CD4-positive, alpha-beta T cell treated with Interleukin-21 for 1 hour (primary cell): Measurements from ENCODE around the gene LPCAT4.
"Not testable (repeated sequence)": the region's sequence is repeated elsewhere in the genome, so short reads cannot be mapped to it uniquely, and the experiment has no call there.

ENCODE experiments used
- DNase-seq: peaks from one replicate; pipeline ENCODE4 v3.0.0-alpha.2; 2020

LPCAT4 gene, protein sequence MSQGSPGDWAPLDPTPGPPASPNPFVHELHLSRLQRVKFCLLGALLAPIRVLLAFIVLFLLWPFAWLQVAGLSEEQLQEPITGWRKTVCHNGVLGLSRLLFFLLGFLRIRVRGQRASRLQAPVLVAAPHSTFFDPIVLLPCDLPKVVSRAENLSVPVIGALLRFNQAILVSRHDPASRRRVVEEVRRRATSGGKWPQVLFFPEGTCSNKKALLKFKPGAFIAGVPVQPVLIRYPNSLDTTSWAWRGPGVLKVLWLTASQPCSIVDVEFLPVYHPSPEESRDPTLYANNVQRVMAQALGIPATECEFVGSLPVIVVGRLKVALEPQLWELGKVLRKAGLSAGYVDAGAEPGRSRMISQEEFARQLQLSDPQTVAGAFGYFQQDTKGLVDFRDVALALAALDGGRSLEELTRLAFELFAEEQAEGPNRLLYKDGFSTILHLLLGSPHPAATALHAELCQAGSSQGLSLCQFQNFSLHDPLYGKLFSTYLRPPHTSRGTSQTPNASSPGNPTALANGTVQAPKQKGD

GRCh38 chr15:34367101-34368081, at the start of gene LPCAT4:
TSS of gene LPCAT4 (minus strand) at chr15:34367196. CDS start at chr15:34367100, 96 bp downstream.
- DNase-seq = peak; percentile 91

DNA sequence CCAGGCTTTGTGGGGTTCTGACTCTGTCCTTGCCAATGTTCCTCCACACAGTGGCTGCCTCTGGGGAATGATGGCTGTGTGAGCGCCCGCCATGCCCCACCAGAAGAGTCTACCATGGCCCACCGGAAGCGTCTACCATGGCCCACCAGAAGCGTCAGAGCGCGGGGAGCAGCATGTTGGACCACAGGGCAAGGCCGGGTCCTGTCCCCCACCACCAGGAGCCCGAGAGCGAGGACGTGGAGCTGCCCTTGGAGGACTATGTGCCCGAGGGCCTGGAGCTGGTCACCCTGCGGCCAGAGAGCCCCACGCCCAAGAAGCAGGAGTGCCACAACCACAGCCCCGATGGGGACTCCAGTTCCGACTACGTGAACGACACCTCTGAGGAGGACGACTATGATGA, 42.5 kb upstream of the LPCAT4 start:
- DNase-seq = not testable (repeated sequence)

DNA sequence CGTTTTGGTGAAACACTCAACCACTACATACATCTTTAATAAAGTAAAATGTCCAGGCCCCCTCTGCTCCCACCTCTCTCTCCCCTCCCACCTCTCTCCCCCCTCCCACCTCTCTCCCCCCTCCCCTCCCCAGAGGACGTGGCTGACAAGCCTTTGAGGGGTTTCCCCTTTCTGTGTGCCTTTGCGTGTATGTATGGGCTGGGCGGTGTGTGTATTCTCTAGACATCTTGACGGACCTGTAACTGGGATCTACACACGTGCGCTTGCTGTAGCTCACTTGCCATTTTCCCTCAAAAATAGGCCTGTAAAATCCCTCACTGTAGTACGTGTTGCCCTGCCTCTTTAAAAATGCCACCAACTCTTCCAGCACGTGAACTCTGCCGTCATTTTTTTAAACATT, 42.0 kb upstream of the LPCAT4 start:
- DNase-seq = not testable (repeated sequence)

DNA sequence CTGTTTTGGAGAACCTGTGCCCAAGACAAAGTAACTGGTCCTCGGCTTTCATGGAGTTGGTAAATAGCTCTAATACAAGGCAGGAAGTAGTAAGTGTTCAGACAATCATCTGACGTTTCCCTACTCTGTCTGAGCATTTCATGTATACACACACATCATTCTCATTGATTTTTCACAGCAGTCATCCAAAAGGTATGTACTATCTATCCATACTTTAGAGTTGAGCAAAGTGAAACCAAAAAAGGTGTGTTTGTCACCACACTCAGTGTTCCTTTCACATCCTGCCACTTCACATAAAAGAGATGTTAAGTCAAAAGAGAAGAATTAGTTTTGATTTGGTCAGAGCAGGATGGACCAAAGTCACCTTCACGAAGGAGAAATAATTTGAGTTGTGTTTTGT, 36.9 kb upstream of the LPCAT4 start:
- not testable (repeated sequence) for DNase-seq

DNA sequence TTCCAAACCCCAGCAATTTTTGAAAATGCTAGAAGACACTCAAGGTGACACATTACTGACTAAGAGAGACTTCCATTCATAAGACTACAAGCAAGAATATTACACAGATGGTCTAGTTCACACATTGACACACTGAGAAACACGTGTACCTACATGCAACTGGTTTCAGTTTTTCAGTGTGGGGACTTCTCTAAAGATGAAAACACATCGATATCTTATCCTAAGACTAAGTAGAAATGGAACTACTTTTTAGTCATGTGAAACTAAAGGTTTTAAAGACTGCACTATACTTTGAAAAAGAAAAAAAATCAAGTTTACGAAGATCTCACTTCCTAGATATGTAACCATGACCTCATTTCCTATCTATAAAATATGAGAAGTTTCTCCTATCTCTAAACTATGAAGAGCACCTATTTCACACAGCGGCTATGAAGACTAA, 36.2 kb upstream of the LPCAT4 start:
- not testable (repeated sequence) for DNase-seq

- DNase-seq = peak; percentile 5
Observed at GRCh38 chr15:34397637-34398259, 30.8 kb upstream of the LPCAT4 start.

DNA sequence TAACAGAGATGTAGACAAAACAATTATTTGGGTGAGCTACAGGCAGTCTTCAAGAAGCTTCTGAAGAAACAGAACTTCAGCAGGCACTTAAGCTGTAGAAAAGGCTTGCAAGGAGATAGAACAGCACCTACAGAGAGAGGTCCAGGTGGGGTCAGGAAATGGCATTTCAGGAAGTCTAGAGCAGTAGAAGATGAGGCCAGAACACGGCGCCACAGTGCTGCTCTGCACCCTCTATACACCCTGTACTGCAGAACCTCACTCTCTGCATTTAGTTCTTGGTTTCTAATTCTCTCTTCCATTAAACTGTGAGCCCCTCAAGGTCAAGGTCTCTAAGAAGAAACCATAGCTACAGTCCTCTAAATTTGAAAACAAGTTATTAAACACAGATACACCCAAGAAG, 26.0 kb upstream of the LPCAT4 start:
- DNase-seq = not testable (repeated sequence)

DNA sequence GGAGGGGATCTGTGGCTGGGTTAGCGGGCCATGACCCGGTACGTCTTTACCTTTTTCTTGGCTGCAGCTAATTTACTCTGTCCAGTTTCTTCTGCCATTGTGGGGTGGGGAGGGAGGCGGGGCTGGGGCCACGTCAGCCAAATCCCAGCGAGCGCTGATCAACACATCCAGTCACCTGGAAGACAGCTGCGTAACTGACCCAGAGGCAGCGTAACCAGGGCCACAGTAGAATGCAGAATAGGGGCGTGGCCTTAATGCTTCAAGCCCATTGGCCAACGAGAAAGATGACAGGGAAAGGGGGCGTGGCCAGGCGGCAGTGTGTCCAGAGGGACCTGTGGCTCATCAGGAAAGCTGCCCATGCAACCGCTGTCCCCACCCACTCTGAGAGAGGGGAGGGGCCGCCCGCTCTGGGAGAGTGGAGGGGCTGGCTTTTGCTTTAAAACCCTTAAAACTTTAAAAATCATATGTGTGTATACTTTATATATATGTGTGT, 22.6 kb upstream of the LPCAT4 start:
- DNase-seq = not testable (repeated sequence)

DNA sequence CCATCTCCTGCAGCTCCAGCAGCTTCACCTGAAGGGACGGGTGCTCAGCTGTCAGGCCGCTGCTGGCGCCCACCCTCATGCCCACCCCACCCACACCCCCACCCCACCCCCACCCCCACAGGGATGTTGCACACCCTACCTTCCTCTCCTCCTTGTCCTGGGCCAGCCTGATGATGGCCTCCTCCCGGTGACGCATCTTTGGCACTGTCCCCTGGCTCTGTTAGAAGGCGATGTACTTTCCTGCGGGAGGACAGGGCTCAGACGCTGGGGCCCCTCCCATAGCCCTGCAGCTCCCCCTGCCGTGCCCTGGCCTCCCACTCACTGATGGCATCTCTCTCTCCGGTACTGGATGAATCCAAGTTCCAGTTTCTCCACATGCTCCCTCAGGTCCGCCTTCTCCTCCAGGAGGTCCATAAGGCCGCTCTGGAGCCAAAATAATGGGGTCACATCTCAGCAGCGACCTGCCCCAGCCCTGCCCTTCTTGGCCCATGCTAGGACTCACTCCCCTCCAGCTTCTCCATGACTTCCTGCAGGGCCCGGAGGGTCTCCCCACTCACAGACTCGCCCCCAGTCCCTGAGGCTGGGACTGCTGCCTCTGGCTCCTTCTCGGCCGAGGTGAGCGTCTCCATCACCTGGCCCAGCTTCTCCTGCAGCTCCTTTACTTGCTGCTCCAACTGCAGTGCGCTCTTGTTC, 15.0 kb upstream of the LPCAT4 start:
- DNase-seq = not testable (repeated sequence)

DNA sequence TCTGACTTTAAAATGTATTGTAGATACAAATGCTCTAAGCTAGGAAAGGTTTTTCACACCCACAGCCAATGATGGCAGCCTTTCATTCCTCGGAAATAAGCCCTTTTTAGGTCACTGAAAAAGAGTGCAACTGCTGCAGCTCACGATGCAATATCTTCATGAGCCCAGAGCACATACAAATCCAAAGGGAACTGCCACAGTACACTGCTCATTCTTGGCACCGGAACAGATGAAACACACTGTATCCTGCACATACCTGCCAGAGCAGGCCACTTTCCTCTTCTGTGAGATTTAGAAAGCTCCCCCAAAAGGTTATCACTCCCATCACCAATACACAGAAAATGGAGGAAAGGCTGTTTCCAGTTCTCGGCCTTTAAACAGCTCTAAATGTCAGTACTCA, 13.5 kb upstream of the LPCAT4 start:
- DNase-seq = not testable (repeated sequence)

- DNase-seq = no peak
Observed at GRCh38 chr15:34376856-34377255, 9.9 kb upstream of the LPCAT4 start.

- not testable (repeated sequence) for DNase-seq
Observed at GRCh38 chr15:34375541-34375940, 8.5 kb upstream of the LPCAT4 start.

DNA sequence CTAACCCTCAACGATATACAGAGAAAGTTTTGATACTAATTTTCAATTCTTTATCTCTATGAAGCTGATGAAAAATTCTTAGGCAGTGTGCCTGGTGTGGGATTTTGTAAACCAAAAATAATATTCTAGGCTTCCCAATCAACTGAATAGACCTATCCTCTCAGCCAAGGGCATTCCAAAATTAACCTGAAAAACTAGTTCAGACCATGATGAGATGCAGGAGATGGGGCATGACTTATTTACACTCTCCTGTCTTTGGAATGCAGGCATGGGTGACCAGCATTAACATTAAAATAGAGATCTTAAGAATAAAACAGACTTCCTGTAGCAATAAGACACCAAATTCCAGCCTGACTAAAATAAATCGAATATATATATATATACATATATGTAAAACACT, 7.8 kb upstream of the LPCAT4 start:
- no peak for DNase-seq

DNA sequence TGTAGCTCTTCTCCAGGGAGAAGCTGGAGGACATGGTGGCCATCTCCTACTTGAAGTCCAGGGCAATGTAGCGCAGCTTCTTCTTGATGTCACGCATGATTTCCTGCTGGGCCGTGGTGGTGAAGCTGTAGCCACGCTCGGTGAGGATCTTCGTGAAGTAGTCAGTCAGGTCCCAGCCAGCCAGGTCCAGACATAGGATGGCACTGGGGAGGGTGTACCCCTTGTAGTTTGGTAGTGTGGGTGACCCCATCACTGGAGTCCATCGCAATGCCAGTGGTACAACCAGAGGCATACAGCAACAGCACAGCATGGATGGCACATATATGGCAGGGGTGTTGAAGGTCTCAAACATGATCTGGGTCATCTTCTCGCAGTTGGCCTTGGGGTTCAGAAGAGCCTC, 7.0 kb upstream of the LPCAT4 start:
- DNase-seq = no peak

- DNase-seq = no peak
Observed at GRCh38 chr15:34370643-34371042, 3.6 kb upstream of the LPCAT4 start.

GRCh38 chr15:34370129-34370528, 3.1 kb upstream of the LPCAT4 start:
- no peak for DNase-seq

GRCh38 chr15:34366271-34367065, 528 bp downstream of the LPCAT4 start:
- peak; percentile 50 for DNase-seq

DNA sequence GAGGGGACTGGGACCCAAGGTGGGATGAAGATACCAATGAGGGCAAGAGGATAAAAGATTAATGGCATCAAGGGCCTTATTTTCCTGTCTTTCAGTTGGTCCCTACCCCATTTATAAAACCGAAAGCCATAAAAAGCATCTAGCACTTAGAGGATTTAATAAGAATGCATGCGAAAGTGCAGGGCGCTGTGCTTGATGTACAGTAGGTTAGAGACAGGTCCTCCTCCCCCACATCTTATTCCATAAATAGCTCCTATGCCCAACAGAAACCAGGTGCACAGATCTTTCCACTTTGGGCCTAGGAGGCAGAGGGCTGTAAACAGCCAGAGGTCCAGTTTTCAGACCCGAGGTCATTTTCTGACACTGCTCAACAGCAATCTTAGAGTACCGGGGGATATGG, 1.2 kb downstream of the LPCAT4 start:
- no peak for DNase-seq

- DNase-seq = no peak
Observed at GRCh38 chr15:34365091-34365825, 1.7 kb downstream of the LPCAT4 start.

DNA sequence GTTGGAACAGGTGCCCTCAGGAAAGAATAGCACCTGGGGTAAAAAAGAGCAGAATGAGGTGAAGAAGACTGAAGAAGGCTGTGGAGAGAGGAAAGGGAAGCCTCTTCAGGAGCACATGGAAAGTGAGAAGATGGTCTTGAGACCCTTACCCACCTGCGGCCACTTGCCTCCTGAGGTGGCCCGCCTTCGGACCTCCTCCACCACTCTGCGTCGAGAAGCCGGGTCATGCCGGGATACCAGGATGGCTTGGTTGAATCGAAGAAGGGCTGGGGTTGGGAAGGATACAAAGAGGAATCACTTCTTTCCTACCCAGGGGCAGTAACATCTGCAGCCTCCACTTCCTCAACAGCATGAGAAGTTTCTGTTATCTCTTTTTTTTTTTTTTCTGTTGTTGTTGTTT, 3.0 kb downstream of the LPCAT4 start:
- no peak for DNase-seq
